ENCODE data around the gene NAA38.
A peak's percentile ranks its signal among the peaks of the same experiment; 100 is the strongest.

DNA sequence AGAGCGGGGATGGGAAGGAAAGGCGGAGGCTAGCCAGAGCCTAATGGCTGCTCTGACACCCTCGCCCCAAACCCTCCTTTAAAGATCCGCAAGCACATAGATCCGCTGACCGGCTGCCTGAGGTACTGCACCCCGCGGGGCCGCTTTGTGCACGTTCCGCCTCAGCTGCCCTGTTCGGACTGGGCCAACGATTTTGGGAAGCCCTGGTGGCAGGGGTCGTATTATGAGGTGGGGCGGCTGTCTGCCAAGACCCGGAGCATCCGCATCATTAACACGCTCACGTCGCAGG, 1.1 kb upstream of the NAA38 start:
- TF ChIP-seq CTCF (IDR thresholded peaks at IDR 0.05) (peak; percentile 51), EZH2phosphoT487 (IDR thresholded peaks at IDR 0.05) (no peak), EZH2 (IDR thresholded peaks at IDR 0.05) (no peak)
